GM20000 (cell line): ENCODE data around the gene DCBLD1.

Experiments used
- DNase-seq: peaks from one replicate; pipeline ENCODE4 v3.0.0; 2012; ENCODE audit warnings: low spot score
- TF ChIP-seq, protein P1 (sequence below): IDR thresholded peaks from 2 replicates; pipeline ENCODE4 v1.5.1; 2012; ENCODE audit warnings: mild to moderate bottlenecking, control low read depth; ENCODE audit errors: extremely low read depth, missing control alignments

DCBLD1 gene

GRCh38 chr6:117448732-117449485 lies 33.6 kb upstream of the DCBLD1 start:
- DNase-seq, result no peak
- TF ChIP-seq, protein P1, sequence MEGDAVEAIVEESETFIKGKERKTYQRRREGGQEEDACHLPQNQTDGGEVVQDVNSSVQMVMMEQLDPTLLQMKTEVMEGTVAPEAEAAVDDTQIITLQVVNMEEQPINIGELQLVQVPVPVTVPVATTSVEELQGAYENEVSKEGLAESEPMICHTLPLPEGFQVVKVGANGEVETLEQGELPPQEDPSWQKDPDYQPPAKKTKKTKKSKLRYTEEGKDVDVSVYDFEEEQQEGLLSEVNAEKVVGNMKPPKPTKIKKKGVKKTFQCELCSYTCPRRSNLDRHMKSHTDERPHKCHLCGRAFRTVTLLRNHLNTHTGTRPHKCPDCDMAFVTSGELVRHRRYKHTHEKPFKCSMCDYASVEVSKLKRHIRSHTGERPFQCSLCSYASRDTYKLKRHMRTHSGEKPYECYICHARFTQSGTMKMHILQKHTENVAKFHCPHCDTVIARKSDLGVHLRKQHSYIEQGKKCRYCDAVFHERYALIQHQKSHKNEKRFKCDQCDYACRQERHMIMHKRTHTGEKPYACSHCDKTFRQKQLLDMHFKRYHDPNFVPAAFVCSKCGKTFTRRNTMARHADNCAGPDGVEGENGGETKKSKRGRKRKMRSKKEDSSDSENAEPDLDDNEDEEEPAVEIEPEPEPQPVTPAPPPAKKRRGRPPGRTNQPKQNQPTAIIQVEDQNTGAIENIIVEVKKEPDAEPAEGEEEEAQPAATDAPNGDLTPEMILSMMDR, result no peak

DNA sequence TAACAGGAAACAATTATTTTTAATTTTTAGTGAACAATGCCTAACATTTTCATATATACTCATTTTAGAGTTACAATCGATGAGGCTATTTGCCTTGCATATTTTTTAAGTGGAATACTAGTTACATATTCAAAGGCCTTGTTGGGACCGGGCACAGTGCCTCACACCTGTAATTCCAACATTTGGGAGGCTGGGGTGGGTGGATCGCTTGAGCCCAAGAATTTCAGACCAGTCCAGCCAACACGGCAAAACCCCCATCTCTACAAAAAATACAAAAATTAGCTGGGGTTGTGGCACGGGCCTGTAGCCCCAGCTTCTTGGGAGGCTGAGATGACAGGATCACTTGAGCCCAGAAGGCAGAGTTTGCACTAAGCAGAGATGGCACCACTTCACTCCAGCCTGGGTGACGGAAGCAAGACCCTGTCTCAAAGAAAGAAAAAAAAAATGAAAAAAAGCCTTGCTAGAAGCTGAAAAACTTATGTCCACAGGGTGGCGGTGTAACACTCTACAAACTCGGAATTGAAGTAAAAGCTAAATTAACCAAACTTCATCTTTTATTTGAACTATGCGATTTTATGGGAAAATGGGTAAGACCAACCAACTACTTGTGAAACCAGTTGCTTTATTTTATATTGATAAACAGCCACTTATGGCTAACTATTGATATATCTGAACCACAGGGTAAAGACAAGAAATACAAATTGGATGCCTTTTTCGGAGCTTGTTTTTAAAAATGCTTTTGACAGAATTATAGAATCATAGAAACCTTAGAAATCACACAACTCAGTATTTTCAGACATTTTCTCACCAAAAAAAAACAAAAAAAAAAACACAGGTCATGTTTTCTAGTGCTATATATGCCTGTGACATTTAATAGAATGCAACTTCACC lies 32.7 kb upstream of the DCBLD1 start:
- TF ChIP-seq, protein P1, result peak; percentile 33
- peak; percentile 30 for DNase-seq

DNA sequence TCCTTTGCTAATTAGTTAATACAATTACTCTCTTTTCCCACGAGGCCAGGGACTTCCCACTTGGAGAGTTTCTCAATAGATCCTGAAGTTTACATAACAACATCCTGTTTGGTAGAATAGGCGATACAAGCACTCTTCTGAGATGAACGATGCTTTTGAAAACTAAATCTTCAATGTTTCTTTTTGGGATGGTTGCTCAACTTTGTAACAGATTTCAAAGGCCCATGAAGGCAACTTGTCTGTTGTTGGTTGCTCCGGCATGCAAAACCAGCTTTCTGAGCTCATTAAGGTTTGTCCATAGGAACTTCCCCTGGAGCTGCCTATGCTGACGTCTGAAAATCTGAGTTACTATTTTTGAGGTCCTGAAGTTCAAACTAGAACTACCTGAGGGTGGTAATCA lies 30.8 kb upstream of the DCBLD1 start:
- TF ChIP-seq, protein P1, result no peak
- no peak for DNase-seq

- DNase-seq, result no peak
- TF ChIP-seq, protein P1, result no peak
Observed at GRCh38 chr6:117456250-117456649, 26.2 kb upstream of the DCBLD1 start.

DNA sequence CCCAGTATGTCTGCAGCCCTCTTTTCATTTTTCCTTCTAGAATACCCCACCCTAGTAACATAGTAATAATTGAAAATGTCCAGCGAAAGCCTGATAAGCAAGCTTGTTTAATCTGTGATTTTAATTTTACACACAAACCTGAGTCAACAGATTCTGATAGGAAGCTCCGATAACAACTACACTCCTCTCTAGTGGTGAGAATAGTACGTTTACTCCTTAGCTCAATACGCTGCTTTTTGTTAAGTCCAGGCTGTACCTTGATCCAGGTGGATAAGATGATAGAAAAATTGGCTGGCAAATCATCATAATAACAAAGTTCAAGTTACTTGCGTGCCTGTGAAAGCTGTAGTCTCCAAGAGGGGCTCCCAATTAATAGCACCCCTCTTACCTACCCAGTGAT lies 25.5 kb upstream of the DCBLD1 start:
- TF ChIP-seq, protein P1, result no peak

DNA sequence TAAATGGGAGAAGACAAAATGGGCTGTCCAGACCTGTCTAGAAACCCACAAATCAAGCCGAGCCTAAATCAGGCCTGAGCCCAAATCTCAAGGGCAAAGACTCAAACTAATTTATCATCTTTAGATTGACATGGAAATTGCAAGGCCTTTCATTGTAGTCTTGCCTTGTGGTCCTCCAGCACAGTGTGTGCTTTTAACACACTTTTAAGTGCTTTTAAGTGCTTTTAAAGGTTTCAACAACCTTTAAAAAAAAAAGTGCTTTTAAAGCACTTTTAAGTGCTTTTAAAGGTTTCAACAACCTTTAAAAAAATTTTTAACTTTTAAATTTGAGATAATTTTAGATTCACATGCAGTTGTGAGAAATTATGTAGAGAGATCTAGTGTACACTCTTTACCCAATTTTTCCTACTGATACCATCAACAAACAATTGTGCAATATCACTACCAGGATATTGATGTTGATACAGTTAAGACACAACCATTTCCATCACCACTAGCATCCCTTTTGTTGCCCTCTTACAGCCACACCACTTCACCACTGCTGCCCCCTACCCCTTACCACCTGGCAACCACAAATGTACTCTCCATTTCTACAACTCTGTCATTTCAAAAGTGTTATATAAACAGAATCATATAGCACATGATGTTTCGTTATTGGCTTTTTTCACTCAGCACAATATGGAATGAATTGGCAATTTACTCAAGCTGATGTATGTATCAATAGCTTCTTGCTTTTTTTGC lies 23.1 kb upstream of the DCBLD1 start:
- DNase-seq, result no peak
- TF ChIP-seq, protein P1, result no peak

More for the DNA sequence above, 25.5 kb upstream of the DCBLD1 start:
- no peak for DNase-seq
